Choroid plexus epithelial cell (primary cell): ENCODE results near the gene KRTAP5-2.
"Not testable (repeated sequence)": the region's sequence is repeated elsewhere in the genome, so short reads cannot be mapped to it uniquely, and the experiment has no call there.

Experiments used
- DNase-seq: peaks from one replicate; pipeline ENCODE4 v3.0.0-alpha.2; 2010; ENCODE audit warnings: low read depth
- H3K4me3 ChIP-seq: 2 replicates; pipeline ENCODE4 v1.5.1; 2011; ENCODE audit warnings: low read depth, mild to moderate bottlenecking, control low read depth, low read length, moderate library complexity
- TF ChIP-seq, protein P1 (sequence below): conservative IDR thresholded peaks from 2 replicates; pipeline ENCODE4 v1.5.1; 2011; ENCODE audit warnings: low read depth, mild to moderate bottlenecking, control low read depth, inconsistent platforms, low read length, moderate library complexity

KRTAP5-2 gene

DNA sequence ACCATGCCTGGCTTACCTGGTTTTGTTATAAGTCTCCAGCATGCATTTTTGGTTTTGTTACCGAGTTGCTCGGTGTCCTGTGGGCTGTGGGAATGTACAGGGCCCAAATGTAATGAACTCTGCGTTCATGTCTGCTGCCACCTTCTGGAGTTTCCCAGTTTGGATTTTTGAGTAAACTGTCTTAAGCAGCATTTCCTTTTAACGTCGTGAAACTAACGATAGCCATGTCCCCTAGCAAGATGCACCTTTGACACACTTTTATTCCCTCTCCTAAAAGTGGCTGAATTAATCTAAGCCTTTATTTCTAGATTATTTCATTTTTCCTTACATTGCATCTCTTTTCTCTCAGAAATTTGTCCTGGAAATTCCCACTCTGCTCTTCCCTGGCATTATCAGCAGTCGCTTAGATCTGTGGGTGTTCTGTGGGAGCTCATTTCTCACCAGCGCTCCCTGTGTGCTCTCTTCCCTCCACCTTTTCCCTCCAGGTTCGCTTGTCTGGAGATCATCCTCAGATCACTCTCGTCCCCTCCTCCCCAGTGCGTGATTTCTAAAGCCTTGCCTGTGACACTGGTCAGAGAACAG lies 2.0 kb downstream of the KRTAP5-2 start:
- H3K4me3 ChIP-seq: not testable (repeated sequence)
- TF ChIP-seq, protein P1, sequence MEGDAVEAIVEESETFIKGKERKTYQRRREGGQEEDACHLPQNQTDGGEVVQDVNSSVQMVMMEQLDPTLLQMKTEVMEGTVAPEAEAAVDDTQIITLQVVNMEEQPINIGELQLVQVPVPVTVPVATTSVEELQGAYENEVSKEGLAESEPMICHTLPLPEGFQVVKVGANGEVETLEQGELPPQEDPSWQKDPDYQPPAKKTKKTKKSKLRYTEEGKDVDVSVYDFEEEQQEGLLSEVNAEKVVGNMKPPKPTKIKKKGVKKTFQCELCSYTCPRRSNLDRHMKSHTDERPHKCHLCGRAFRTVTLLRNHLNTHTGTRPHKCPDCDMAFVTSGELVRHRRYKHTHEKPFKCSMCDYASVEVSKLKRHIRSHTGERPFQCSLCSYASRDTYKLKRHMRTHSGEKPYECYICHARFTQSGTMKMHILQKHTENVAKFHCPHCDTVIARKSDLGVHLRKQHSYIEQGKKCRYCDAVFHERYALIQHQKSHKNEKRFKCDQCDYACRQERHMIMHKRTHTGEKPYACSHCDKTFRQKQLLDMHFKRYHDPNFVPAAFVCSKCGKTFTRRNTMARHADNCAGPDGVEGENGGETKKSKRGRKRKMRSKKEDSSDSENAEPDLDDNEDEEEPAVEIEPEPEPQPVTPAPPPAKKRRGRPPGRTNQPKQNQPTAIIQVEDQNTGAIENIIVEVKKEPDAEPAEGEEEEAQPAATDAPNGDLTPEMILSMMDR: peak; percentile 32
- peak; percentile 22 for DNase-seq

DNA sequence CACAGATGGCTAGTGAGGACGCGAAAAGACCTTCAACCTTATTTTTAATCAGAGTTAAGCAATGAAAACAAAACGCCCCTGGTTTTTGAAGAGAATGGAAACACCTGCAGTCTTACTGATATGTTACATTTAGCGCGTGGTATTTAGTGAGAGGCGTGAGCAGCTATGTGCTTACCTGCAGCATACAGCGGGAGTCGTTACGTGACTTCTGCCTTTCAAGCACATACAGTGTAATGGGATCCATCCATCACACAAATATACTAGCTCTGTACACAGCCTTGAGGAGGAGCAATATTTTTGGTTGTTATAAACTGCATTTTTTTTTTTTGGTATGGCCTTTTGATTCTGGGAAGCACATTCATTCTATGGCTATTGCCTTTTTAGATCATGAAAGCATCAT lies 5.5 kb downstream of the KRTAP5-2 start:
- TF ChIP-seq, protein P1: no peak
- no peak overlapping the region for H3K4me3 ChIP-seq
- no peak for DNase-seq

DNA sequence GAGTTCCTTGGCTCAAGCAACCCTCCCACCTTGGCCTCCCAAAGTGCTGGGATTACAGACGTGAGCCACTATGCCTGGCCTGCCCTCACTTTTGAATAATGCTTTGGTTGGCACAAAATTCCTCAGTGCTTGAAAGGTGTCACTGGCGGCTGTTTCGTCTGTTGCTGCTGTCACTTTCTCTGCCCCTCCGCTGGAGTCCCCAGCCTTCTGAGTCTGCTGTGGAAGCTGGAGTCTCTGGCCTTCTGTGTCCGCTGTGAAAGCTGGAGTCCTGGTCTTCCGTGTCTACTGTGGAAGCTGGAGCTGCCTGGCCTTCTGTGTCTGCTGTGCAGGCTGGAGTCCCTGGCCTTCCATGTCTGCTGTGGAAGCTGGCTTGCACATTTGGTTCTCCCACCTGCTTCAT lies 8.1 kb downstream of the KRTAP5-2 start:
- TF ChIP-seq, protein P1: no peak
- no peak for DNase-seq
- no peak overlapping the region for H3K4me3 ChIP-seq

DNA sequence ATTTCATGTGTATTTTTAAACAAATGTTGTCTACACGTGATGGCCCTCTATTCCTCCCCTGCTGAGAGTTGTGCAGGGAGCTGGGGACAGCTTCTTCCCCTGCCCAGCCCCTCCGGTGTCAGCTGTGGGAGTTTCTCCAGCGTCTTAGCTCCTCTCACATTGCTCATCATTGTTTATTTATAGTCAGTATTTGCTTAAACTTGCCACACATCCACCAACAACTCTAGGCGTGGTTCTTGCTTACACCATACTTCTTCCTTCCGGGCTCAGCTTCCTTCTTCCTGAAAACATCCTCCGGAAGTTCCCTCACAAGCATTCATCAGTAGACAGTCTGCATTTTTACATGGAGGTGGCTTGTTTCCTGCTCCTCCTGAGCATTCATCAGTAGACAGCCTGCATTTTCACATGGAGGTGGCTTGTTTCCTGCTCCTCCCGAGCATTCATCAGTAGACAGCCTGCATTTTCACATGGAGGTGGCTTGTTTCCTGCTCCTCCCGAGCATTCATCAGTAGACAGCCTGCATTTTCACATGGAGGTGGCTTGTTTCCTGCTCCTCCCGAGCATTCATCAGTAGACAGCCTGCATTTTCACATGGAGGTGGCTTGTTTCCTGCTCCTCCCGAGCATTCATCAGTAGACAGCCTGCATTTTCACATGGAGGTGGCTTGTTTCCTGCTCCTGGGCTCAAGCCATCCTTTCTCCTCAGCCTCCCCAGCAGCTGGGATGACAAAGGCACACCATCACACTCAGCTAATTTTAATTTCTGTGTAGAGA lies 8.7 kb downstream of the KRTAP5-2 start:
- peak; percentile 7 for DNase-seq
- not testable (repeated sequence) for H3K4me3 ChIP-seq

DNA sequence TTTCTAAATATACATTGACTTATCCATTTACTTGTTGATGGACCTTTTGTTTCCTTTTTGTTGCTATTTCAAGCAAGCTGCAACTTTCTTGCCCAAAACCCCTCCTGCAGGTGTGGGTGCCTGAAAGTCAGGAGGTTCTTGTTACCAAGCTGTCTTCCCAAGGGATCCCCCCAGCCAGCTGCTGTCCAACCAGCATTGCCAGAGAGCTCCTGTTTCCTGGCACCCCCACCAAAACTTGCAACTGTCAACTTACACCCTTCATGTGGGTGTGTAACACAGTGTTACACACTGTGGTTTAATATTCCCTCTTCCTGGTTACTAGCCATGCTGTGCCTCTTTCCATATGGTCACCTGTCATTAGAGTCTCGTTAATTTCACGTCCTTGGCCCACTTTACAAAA lies 11.4 kb downstream of the KRTAP5-2 start:
- no peak for DNase-seq
- TF ChIP-seq, protein P1: no peak
- H3K4me3 ChIP-seq: no peak overlapping the region

DNA sequence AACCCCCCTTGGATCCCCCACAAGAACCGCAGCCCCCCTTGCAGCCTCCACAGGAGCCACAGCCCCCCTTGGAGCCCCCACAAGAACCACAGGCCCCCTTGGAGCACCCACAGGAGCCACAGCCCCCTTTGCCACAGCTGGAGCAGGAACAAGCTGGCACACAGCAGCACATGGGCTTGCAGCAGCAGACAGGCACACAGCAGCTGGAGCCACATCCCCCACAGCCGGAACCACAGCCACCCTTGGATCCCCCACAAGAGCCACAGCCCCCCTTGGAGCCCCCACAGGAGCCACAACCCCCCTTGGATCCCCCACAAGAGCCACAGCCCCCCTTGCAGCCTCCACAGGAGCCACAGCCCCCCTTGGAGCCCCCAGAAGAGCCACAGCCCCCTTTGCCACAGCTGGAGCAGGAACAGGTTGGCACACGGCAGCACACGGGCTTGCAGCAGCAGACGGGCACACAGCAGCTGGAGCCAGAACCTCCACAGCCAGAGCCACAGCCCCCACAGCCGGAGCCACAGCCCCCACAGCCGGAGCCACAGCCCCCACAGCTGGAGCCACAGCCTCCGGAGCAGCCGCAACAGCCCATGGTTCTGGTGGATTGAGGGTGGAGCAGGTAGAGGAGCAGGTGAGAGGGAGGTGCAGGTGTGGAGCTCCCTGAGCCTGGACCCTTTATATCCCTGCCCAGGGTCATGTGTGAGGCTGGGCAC lies 13.3 kb downstream of the KRTAP5-2 start, which contains the start of gene KRTAP5-1:
Gene KRTAP5-1, minus strand, starts transcription at position 623 of the 710 bp plus-strand sequence. Its CDS starts 34 bp downstream, at position 589.
- DNase-seq: not testable (repeated sequence)

DNA sequence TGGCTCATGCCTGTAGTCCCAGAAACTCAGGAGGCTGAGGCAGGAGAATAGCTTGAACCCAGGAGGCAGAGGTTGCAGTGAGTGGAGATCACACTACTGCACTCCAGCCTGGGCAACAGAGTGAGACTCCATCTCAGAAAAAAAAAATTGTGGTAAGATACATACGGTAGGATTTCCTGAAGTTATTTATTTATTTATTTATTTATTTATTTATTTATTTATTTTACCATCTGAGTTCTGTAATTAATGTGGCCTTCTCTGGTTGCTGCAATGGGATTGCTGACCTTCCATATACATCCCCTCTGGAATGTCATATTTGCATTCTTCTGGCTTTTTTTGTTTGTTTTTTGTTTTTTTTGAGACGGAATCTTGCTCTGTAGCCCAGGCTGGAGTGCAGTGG lies 15.2 kb downstream of the KRTAP5-2 start:
- not testable (repeated sequence) for H3K4me3 ChIP-seq, DNase-seq

More for the DNA sequence above, 13.3 kb downstream of the KRTAP5-2 start, which contains the start of gene KRTAP5-1:
- not testable (repeated sequence) for H3K4me3 ChIP-seq

DNA sequence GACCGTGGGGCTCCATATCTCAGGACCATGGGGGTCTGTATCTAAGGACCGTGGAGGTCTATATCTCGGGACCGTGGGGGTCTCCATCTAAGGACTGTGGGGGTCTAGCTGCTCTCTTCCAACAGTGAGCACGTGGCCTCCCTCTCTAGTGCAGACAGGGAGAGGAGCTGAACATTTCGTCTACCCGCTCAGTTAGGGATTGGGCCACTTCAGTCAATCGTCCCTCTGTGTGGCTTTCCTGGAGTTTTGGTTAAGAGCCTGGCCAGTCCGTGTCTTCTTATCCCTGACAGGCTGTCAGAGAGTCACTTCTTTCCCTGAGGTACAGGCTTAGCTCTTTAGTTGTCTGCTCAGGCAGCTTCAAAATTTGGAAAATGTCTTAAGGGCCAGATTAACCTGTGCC lies 16.1 kb downstream of the KRTAP5-2 start:
- no peak overlapping the region for H3K4me3 ChIP-seq
- TF ChIP-seq, protein P1: no peak
- DNase-seq: no peak
